ENCODE data around the gene INTS1. TPM values are rescaled to one million over a fixed set of nuclear protein-coding genes. Genes with fewer than 3 reads are reported as not detected.

INTS1 gene
- total and polyA plus RNA-seq, 10 of the 15 experiments (the other 5 are each of a cell fraction or from before 2014, with no cell fraction given): 0.52 to 89.0 (median 15.1) TPM

- no peaks in the 10 kb centered on the region for H3K27me3 ChIP-seq (replicated peaks in 1 of 2; ENCODE audit: control insufficient read depth in 2 of 2, insufficient read depth in 2 of 2, low read length in 1 of 2)
- ATAC-seq (no peak), DNase-seq (ENCODE audit: low read depth, low spot score) (no peak), FAIRE-seq (no peak)
- ChIA-PET CTCF (no interaction called here), RAD21 (ENCODE audit: unreplicated experiment) (no interaction called here), SMC1A (ENCODE audit: uncharacterized antibody, unreplicated experiment) (no interaction called here), POLR2A (no interaction called here)
- no peak overlapping the region for H3K27ac ChIP-seq (ENCODE audit: control insufficient read depth, insufficient read depth)
- intact Hi-C loops (cut with micrococcal nuclease; ENCODE audit: unreplicated experiment) (no loop called here), in situ Hi-C loops (cut with MboI) (no loop called here)
- H3K4me1 ChIP-seq (ENCODE audit: control insufficient read depth, insufficient read depth, low read length): peaks cover 13% of the 10 kb centered on the region
- TF ChIP-seq YY1 (IDR thresholded peaks at IDR 0.05; ENCODE audit: low read depth, low read length) (no peak), HDAC6 (IDR thresholded peaks at IDR 0.05; ENCODE audit: unreplicated experiment) (no peak), USF2 (IDR thresholded peaks at IDR 0.05; ENCODE audit: borderline replicate concordance, low read depth, low read length) (no peak), ZBED1 (IDR thresholded peaks at IDR 0.05; ENCODE audit: borderline replicate concordance) (no peak), TCF7 (IDR thresholded peaks at IDR 0.05; ENCODE audit: borderline replicate concordance) (no peak), NFXL1 (IDR thresholded peaks at IDR 0.05; ENCODE audit: borderline replicate concordance) (no peak), ATF2 (IDR thresholded peaks at IDR 0.05; ENCODE audit: low read length) (no peak), FOXK2 (IDR thresholded peaks at IDR 0.05) (no peak), RELB (IDR thresholded peaks at IDR 0.05; ENCODE audit: low read depth) (no peak), ZNF622 (IDR thresholded peaks at IDR 0.05) (no peak), STAT1 (conservative IDR thresholded peaks at IDR 0.05) (no peak), SIN3A (IDR thresholded peaks at IDR 0.05; ENCODE audit: low read depth, low read length) (no peak), E4F1 (IDR thresholded peaks at IDR 0.05; ENCODE audit: borderline replicate concordance, partially characterized antibody) (no peak), SUPT20H (IDR thresholded peaks at IDR 0.05; ENCODE audit: borderline replicate concordance, control insufficient read depth, low read depth, low read length) (no peak), EGR1 (IDR thresholded peaks at IDR 0.05; ENCODE audit: borderline replicate concordance in 1 of 2, low read depth in 2 of 2, low read length in 2 of 2) (no peak)
- no peaks in the 10 kb centered on the region for H3K9me3 ChIP-seq (replicated peaks; ENCODE audit: control insufficient read depth, insufficient read depth, low read length)
- no peak overlapping the region for H3K4me3 ChIP-seq
- H3K36me3 ChIP-seq (ENCODE audit: control insufficient read depth in 2 of 2, insufficient read depth in 2 of 2, low read length in 1 of 2): no peaks in the 10 kb centered on the region; a peak in 1 of 4 replicates
- WGBS (ENCODE audit: insufficient coverage, insufficient replicate concordance, low lambda C conversion rate, missing lambda C conversion rate): 58% methylated on average over 20 of the region's 21 CpGs
- peaks cover 7% of the 10 kb centered on the region; the same call in 1 of the 2 replicates for H4K20me1 ChIP-seq (ENCODE audit: control insufficient read depth, insufficient read depth)
- H2AFZ ChIP-seq (ENCODE audit: control insufficient read depth, low read depth, low read length): no peak overlapping the region
- peaks cover 36% of the 10 kb centered on the region for H3K79me2 ChIP-seq (ENCODE audit: control insufficient read depth, insufficient read depth, low read length)
- H3K9ac ChIP-seq (ENCODE audit: control insufficient read depth, insufficient read depth, low read length): no peak overlapping the region
- no TSS peak for BruUV-seq (replicated peaks)
- H3K4me2 ChIP-seq (ENCODE audit: control insufficient read depth, insufficient read depth): peak overlapping the region; percentile 71
Observed at GRCh38 chr7:1529383-1530116, 25.4 kb upstream of the INTS1 start.

Data from GM12878 (cell line).